ENCODE measurements around the gene KAT6B. TPM values are rescaled to one million over a fixed set of nuclear protein-coding genes. Genes with fewer than 3 reads are reported as not detected.
A peak's percentile ranks its signal among the peaks of the same experiment; 100 is the strongest.

Gene KAT6B
- total and polyA plus RNA-seq, 11 donors: 10.4 to 61.3 (median 42.9) TPM

- 64 to 73% (median 68%) methylated on average over 5 of the region's 5 CpGs for WGBS, 4 donors
- ATAC-seq: no peak
- Histone ChIP-seq H3K9me3 (no peaks in the 10 kb centered on the region), H3K27me3 (no peaks in the 10 kb centered on the region), H3K27ac (no peak overlapping the region), H3K36me3 (peaks cover 0 to 8% (median 0%) of the 10 kb centered on the region in 9 donors), H3K4me1 (peaks cover 0 to 18% (median 9%) of the 10 kb centered on the region in 12 donors), H3K4me3 (no peak overlapping the region)
- DNase-seq: no peak
- intact Hi-C loops (cut with DNase I): no loop called here
- TF ChIP-seq POLR2A (IDR thresholded peaks at IDR 0.05): no peak
- no peak for TF ChIP-seq CTCF (IDR thresholded peaks at IDR 0.05)
Observed at GRCh38 chr10:74967911-74968666, 141.7 kb downstream of the KAT6B start.

GRCh38 chr10:74968667-74969061, 142.3 kb downstream of the KAT6B start:
- H3K36me3 ChIP-seq: peaks cover 0 to 8% (median 0%) of the 10 kb centered on the region in 9 donors
- no peak for TF ChIP-seq POLR2A (IDR thresholded peaks at IDR 0.05)
- no peak for TF ChIP-seq CTCF (IDR thresholded peaks at IDR 0.05)
- H3K9me3 ChIP-seq: no peaks in the 10 kb centered on the region
- H3K4me3 ChIP-seq: no peak overlapping the region
- DNase-seq (no peak), ATAC-seq (no peak)
- peak overlapping the region in 1 of 12 donors; percentile 33 for H3K27ac ChIP-seq
- intact Hi-C loops (cut with DNase I): no loop called here
- H3K4me1 ChIP-seq: peaks cover 0 to 22% (median 12%) of the 10 kb centered on the region in 12 donors
- whole genome bisulfite sequencing, 4 donors: 72 to 80% (median 77%) methylated on average over 4 of the region's 4 CpGs
- H3K27me3 ChIP-seq: no peaks in the 10 kb centered on the region

GRCh38 chr10:74969093-74969492, 142.7 kb downstream of the KAT6B start:
- H3K4me1 ChIP-seq: peaks cover 0 to 26% (median 15%) of the 10 kb centered on the region in 12 donors
- peak overlapping the region in 1 of 12 donors; percentile 33 for H3K27ac ChIP-seq
- H3K27me3 ChIP-seq: no peaks in the 10 kb centered on the region
- TF ChIP-seq CTCF (IDR thresholded peaks at IDR 0.05): no peak
- TF ChIP-seq POLR2A (IDR thresholded peaks at IDR 0.05): no peak
- H3K4me3 ChIP-seq: no peak overlapping the region
- ATAC-seq (no peak), DNase-seq (no peak)
- peaks cover 0 to 8% (median 0%) of the 10 kb centered on the region in 9 donors for H3K36me3 ChIP-seq
- intact Hi-C loops (cut with DNase I): no loop called here
- WGBS, 4 donors: 88 to 96% (median 93%) methylated on average over 2 of the region's 2 CpGs
- no peaks in the 10 kb centered on the region for H3K9me3 ChIP-seq

DNA sequence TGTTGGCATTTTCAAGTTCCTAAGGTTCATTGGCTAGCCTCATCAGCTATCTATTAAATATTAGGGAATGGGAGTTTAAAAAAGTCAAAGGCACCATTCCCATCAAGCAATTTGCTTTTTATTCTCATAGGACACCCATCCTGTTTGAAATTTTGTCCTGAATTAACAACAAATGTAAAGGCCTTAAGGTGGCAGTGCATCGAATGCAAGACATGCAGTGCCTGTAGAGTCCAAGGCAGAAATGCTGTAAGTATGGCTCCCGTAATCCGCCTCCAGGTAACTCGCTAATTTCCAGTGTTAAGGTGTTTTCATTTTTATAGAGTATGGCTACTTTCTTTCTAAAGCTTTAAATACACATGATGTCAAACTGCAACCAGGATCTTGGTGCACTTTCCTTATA, 143.1 kb downstream of the KAT6B start:
- WGBS, 4 donors: 97 to 99% (median 97%) methylated on average over 4 of the region's 4 CpGs
- peaks cover 0 to 30% (median 17%) of the 10 kb centered on the region in 12 donors for H3K4me1 ChIP-seq
- TF ChIP-seq CTCF (IDR thresholded peaks at IDR 0.05) (no peak), POLR2A (IDR thresholded peaks at IDR 0.05) (no peak)
- no peak overlapping the region for H3K4me3 ChIP-seq
- intact Hi-C loops (cut with DNase I): no loop called here
- H3K27me3 ChIP-seq: no peaks in the 10 kb centered on the region
- ATAC-seq (no peak), DNase-seq (no peak)
- H3K27ac ChIP-seq: no peak overlapping the region
- H3K36me3 ChIP-seq: peaks cover 0 to 8% (median 0%) of the 10 kb centered on the region in 9 donors
- no peaks in the 10 kb centered on the region for H3K9me3 ChIP-seq
